Activated CD4-positive, alpha-beta T cell treated with anti-CD3 and anti-CD28 coated beads, Interleukin-2, amount 50 U/mL, for 48 hours (primary cell): Measurements from ENCODE around the gene REPS2.

ENCODE experiments used
- DNase-seq, 2 experiments: peaks; one replicate each; pipeline ENCODE4 v3.0.0-alpha.2; 2020

Gene REPS2

DNA sequence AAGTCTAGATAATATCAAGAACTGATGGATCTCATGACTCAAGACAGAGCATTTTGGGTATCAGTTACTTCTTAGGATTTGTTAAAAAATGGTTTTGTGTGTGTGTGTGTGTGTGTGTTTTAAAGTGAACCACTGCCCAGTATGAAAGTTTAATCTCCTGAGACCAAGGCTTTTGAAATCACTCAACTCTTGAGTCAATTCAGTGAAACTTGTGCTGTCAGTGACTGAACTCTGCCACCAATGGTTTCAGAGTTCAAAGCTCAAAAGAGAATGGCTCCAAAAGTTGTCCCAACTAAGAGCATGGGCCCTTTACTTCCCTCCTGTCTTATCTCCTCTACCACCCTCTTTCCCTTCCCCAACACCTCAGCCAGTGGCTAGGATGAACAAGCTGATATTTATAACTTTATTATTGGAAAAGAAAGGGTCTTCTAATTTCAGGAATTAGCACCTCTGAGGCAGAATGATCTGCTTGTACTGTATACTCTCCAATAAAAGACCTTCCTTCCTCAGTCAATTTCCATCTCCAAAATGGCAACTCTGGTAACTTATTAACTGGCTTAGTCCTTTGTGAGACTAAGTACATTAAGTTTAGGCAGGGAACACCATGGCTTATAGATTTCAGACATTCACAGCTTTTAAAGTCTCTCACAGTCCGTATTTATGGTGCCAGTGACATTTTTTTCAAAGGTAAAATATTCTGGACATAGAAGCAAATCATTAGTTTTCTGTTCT lies 152.2 kb downstream of the REPS2 start:
- DNase-seq = no peak

DNA sequence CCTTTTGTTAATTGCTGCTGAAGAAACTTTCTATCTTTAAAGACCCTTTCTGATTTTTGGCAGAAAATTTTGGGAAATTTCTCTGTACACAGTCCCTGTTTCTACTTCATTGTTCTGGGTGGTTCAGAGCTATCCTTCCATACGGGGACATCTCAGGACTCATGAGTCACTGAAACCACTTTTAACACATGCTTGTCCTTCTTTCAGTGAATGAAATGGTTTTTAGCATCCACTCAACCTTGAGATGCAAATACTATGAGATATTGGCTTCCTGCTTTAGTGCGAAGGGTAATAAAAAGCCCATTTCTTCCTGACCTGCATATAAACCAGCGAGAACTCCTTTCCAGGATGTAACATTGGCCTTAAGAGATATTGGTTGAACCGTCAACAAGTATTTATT lies 158.0 kb downstream of the REPS2 start:
- DNase-seq = no peak

DNA sequence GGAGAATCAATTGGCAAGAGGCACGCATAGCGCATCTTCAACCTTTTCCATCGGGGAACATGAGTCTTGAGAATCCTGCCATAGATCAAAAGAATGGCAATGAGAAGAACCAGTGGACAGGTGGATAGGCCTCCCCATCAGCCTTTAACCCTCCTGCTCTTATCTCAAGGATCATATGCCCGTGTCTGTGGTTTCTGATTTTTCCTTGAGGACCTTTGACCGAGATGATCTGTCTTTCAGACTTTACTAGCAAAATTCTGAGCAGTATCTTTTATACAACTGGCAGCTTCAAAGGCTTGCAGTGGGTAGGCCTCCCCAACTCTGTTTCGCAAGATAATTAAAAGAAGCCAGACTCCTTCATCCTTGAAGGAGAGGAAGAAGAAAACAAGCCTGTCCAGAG lies 174.4 kb downstream of the REPS2 start:
- DNase-seq = no peak

DNA sequence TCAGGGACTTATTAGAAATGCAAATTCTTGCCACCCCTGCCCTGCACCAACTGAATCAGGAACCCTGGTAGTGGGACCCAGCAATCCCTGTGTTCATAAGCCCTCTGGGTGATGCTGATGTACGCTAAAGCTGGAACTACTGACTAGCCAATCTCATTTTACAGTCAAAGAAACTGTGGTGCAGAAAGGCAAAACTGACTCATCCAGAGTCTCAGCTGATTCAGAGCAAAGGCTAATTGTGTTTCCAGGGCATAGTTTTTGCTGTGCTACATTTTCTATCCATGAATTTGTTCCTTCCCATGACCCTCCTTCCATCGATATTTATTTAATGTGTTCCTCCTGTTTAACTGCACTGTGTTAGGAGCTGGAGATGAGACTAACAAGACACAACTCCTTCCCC lies 207.5 kb downstream of the REPS2 start:
- no peak for DNase-seq

DNA sequence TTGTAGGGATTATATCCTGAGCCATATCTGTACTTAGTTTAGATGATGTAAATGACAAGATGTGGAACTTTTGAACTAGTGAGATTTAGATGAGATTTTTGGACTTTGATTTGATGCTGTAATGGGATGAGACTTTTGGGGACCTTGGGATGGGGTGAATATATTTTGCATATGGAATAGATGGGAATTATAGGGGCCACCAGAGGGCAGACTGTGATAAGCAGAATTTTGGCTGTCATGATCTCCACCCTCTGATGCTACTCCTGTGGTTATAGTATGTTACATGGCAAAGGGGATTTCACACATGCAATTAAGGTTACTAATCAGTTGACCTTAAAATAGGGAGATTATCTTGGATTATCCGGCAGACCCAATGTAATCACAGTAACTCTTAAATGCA lies 214.5 kb downstream of the REPS2 start:
- DNase-seq = no peak

DNA sequence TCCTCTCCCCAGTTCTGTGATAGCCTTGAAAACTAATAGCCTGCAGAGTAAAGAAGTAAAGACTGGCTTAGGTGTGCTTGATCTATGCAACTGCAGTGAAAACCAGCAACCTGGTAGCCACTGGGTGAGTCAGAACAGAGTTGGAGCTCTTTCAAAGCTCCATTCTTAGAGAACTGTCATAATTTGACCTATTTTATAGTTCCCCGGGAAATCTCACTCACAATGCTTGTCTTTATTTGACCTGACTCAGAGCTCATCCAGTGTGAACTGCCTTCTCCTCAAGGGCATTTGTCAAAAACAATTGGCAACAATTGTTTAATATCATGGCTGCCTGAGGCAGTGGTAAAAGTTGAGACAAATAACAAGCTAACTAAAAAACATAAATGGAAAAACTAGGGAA lies 215.5 kb downstream of the REPS2 start:
- no peak for DNase-seq

DNA sequence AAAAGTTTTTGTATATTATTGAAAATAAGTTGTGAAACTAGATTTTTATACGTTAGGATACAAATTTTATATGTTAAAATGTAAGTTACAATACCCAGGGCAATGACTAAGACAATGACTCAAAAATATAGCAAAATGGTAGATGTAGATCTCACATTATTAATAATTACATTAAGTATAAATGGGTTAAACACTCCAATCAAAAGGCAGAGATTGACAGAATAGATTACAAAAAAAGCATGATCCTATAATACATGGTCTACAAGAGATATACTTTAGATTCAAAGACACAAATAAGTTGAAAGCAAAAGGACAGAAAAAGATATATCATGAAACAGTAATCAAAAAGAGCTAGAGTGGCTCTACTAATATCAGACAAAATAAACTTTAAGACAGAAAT lies 217.6 kb downstream of the REPS2 start:
- no peak for DNase-seq

DNA sequence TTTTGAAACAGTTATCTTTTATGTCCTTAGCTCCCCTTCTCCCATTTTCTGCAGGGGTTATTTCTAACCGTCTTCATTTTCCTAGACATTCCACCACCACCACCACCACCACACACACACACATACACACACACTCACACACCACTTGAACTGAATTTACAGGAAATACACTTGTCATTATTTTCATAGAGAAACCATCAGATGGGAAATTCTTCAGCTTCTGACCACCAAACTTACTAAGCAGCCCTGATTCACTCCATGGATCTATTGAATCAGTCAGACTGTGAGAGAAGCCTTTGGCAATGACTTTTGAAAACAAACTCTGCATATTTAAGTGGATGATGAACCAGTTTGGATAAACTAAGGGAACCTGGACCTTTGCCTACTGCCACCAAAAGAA lies 218.5 kb downstream of the REPS2 start:
- DNase-seq = no peak

DNA sequence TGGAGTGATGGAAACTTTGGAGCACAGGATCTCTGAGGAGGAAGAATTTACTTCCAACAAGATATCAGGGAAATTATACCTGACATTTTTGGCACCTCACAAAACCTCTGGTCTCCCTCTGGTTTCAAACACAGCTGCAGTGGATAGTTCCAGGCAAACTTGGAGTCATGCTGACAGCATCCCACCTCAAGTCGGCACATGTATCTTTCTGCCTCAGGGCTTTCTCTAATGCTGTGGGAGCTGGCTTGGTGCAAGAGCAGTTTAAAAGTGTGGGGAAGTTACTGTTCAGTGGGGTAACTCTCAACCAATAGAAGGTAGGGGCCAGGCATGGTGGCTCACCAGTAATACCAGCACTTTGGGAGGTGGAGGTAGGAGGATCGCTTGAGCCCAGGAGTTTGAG lies 221.5 kb downstream of the REPS2 start:
- DNase-seq = no peak

DNA sequence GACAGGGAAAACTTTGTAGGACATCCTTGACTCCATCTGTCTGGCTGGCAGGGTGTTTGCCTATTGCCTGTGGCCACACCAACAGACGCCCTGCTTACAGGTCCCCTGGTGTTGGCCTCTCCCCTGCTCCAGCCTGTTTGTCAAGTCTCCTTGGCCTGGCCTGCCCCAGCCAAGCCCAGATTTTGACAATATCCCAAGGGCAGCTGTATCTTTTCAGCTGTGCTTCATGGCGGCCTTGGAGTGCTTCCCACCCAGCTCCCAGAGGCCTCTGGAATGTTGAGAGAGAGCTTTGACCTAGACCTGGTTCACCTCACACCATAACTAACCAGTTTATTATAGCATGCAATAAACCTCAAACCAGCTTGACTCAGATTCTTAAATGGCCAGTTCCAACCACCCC lies 224.5 kb downstream of the REPS2 start:
- no peak for DNase-seq

DNA sequence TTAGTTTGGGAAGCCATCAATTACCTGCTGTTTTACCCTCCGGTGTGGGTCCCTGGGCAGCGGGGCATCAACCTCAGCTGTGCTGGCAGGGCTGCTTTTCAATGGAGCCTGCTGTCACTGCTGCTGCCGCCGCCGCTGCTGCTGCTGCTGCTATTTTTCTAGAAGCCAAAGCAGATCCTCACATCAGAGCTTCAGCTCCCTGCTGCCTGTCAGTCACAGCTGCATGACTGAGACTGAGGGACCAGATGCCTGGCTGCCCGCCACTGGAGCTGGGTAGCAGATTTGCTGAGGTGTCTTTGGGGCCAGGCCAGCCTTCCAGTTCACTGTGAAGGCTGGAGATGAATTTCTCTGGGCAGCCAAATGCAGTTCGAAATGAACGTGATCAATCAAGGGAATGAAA lies 228.2 kb downstream of the REPS2 start:
- no peak for DNase-seq

DNA sequence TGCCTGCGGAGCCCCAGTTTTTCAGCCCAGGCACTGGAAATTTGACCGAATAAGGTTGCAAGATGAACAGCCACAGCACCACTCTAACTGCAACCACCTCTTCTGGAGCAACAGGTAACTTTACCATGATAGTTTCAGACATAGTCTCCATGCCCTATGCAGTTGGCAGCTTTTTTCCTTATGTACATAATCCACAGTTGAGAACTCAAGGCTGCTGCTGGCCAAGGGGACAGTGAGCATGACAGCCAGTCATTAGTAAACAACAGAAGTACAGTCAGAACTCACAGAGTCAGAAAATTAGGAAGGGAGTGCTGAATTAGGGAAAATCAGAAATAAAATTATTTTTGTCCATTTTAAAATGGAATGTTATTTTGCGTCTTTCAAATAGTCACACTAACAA lies 235.9 kb downstream of the REPS2 start:
- no peak for DNase-seq

DNA sequence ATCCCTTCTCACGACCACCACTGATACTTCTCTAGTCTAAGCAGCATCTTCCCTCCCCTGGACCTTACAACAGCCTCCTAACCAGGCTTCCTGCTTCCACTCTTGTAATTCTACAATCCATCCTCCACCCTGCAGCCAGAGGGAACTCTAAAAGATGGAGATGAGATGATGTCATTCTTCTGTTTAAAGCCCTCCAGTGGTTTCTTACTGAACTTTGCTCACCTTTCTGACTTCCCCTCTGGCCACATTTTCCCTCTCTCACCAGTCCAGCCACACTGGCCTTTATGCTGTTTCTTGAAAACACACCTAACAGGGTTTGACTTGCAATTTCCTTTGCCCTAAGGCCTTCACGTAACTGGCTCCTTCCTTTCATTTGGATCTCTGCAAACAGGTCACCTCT lies 237.1 kb downstream of the REPS2 start:
- DNase-seq = no peak

DNA sequence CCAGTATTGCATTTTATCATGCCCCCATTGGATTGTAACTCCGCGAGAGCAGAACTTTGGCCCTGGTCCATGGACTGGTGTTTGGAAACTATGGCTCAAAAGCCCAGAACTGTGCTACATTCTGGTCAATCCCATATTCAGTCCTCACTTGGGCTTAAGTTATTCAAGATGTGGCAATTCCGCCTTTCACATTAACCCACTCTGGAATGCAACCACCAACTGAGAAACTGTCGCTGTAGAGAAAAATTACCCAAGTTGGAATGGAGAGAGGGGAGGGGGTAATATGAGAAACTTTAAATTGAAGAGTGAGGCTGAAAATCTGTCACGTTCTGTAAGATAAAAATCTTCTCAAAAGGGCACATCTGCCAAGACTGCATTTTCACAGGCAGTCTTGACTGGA lies 239.0 kb downstream of the REPS2 start:
- DNase-seq = no peak

DNA sequence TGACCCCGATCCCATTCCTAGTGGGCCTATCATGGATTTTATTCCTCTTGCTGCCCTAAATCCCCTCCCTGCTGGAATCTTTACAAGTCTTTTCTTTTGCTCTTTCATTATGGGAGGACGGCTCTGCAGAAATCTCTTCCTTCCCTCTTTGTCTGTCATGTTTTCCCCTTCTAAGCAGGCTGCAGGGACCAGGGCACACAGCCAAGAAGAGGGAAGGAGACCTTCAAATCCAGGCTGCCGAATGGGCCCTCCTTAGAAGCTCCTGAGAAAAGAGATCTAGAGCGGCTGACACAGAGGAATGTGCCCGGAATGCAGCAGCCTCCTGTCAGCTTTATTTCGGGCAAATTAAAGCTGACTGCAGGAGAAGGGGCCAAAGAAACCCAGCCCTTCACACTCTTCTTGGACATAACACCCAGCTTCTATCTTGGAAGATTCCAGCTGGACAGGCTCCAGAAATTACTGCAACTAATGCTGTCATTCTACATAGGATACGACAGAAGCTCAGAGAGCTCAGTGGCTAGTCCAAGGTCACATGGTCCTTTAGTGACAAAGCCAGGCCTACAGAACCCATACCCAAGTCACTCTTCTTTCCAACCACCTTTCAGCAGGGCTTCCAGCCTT lies 240.8 kb downstream of the REPS2 start:
- no peak for DNase-seq

DNA sequence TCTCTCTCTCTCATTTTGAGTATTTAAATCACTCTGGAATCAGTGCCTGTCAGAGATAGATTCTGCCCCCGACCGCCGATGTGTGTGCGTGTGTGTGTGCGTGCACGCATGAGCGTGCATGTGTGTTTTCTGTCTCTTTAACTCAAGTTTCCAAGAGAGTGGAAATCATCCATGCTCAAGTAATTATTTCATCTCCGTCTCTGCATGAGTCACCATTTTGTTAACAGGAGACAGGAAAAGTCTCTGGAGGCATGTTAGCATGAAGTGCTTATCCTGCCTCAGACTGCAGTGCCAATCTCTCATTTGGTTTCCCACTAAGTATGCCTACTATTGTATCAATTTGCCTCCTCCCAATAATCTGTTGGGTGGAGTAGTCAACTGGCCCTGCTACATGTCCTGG lies 245.6 kb downstream of the REPS2 start:
- no peak for DNase-seq
